Measurements from ENCODE around the gene MCTP1.

MCTP1 gene

DNA sequence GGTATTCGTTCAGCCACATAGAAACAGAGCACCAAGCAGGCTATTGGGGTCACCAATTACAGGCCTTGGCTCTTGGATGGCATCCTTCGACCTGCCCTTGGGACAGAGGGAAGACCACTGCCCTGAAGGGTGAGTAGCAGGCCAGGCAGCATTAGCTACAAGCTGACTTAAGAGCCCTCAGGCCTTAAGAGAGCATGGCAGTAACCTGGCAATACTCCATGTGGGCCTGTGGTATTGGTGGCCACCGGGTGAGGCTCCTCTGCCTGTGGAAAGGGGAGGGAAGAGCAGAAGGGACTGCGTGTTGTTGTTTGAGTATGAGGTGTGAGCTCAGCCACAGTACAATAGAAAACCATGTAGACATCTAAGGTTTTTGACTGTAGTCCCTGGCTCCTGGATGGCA is 170.6 kb downstream of the MCTP1 start:
- DNase-seq (ENCODE audit: low spot score) = no peak

DNA sequence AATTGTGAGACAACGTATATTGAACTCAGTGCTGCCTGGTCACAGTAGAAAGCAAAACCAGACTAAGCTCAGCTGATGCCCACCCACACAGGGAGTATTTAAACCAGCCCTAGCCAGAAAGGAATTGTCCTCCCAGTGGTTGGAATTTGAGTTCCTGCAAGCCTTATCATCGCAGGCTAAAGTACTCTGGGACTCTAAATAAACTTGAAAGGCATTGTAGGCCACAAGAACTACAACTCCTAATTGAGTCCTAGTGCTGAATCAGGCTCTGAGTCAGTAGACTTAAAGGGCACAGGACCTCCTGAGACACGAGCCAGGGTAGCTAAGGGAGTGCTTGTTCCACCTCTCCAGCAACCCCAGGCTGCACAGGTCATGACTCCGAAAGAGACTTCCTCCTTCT is 171.4 kb downstream of the MCTP1 start:
- DNase-seq (ENCODE audit: low spot score) = no peak

DNA sequence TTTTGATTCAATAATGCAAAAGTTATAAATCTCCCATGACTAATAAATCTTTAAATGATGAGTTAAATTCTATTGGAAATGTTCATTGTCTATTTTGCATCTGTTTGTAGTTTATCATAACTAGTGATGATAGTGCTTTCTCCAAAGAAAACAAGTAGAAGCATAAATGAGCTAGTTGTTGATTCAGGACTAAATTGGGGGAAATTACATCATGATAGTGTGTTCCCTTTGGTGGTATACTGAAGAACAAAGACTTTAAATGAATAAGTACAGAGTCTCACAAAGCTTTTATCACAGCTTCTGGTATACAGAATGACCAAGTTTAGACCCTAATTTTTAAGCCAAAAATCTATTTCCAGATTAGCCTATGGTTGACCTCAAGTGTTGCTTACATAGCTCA is 173.8 kb downstream of the MCTP1 start:
- no peak for DNase-seq (ENCODE audit: low spot score)

DNA sequence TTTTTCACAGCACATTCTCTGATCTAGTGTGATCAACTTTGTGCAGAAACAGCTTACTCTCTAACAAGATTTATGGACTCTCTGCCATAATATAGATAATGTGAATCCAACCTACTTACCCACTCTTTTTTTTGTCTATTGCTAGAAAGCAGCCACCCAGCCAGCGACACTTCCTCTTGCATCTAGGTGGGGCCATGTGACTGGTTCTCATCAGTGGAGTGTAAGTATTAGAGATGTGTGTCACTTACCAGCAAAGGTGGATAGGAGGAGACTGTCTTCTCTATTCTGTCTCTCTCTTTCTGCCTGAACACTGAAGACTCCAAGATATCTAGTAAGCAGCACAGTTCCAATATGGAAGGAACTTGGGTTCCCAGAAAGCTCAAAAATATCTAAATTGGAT is 174.8 kb downstream of the MCTP1 start:
- no peak for DNase-seq (ENCODE audit: low spot score)

DNA sequence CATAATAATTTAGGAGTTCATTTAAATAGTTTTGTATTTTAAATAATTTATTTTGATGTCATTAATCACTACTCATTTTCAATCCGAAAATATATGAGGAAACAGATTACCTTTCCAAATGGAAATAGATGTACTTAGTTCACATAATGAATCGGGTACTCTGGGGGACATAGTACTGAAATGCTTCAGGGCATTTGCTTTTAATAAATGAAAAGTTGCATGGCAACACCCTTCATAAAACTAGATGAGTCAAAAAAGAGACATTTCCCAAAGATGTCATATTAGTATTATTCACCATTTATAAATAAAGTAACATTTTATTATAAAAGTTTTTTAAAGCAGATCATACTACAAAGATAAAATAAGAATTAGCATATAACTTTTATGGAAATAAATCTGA is 177.8 kb downstream of the MCTP1 start:
- no peak for DNase-seq (ENCODE audit: low spot score)

DNA sequence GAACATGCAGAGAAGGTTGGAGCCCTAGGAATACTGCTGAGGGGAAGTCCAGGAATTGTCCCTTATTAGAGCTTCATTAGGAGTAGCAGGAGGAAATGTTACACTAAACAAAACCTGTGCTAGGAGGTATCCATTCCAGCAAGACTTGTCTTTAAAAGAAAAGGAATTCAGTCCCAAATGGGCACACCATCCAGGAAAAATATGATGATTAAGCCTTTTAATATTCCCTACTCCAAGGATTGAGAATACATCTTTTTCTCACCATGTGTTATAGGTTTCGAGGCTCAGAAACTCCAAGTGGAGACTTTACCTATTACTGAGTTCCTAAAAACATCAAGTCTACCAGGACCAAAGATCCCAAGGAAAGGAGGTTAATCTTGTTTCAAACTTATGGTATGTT is 179.3 kb downstream of the MCTP1 start:
- DNase-seq (ENCODE audit: low spot score) = no peak

- no peak for DNase-seq (ENCODE audit: low spot score)
Observed at GRCh38 chr5:95102687-95103086, 182.2 kb downstream of the MCTP1 start.

GRCh38 chr5:95102080-95102479 is 182.8 kb downstream of the MCTP1 start:
- DNase-seq (ENCODE audit: low spot score) = no peak

- DNase-seq (ENCODE audit: low spot score) = no peak
Observed at GRCh38 chr5:95100551-95100950, 184.3 kb downstream of the MCTP1 start.

DNA sequence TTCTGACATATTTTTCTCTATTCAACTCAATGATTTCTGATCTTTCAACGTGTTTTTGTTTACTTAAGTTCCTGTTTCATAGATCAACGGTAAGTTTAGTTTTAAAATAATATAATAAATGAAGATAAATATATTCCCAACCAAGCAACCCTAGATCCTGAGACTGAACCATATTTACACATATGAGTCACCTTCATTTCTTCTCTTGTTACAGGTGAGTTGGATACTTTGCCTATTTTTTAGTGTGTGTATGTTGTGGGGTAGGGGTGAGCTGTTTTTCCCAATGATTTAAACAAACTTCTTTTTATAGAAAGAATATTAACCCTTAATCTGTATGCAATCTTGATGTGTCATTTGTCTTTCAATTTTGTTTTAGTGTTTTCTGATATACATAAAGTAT is 186.9 kb downstream of the MCTP1 start:
- DNase-seq (ENCODE audit: low spot score) = no peak

- DNase-seq (ENCODE audit: low spot score) = no peak
Observed at GRCh38 chr5:95093211-95093610, 191.7 kb downstream of the MCTP1 start.

- DNase-seq (ENCODE audit: low spot score) = no peak
Observed at GRCh38 chr5:95090774-95091173, 194.1 kb downstream of the MCTP1 start.

DNA sequence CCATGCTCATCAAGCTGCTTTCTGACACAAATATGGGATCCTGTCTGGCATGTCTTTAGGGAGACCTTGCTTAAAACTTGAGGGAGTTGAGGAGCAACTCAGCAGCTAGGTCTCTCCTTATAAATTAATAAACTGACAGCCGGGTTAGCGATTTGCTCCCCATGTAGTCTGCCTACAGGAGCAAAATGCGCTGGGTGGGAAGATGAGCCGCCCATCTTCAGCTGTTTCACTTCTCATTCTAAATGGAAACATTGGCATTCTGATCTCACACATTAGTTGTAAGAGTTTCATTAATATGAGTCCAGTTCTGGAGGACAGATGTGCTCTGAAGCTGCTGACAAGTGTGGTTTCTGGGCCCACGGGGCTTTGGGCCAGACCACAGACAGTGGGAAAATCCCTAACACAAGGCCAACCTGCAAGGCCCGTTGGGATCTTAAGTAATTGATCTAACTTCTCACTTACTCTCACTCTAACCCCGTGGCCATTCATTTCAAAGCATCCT is 197.0 kb downstream of the MCTP1 start:
- DNase-seq (ENCODE audit: low spot score) = no peak

DNA sequence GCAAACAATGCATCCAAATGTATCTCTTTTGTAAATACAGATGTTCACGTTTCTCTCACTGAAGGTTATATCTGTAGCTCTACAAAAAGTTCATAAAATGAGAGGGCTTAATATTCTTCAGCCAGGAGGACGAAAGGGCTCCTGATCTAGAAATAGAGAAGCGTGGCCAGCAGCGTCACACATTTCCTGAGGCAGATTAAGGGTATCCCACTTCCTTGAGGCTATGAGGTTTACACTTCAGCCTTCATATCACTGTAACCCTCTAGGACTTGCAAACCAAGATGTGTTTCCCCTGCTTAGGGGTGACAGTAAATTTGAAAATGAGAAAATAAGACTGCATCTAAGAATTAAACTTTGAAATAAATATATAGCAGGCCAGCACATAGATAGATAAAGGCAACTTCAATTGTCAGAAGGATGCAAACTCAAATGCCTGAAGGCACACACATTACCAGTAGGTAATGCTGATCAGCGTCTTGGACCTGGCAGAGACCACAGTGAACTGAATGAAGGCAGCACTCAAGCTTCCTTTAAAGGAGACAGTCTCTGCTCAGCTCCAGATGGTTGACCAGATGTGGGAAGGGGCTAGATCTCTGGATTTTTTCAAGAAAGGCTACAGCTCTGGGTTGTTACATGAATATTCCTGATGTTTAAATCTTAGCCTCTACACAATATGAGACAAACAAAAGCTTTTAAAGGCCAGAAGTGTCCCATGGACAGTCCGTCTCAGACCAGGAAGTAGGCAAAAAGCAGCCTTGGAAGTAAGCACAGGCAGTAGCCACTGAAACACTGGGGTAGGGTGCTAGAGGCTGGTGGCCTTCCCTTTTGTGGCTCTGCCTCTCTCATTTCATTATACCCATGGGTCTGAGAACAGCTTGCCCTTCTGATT is 197.7 kb downstream of the MCTP1 start:
- DNase-seq (ENCODE audit: low spot score) = no peak

- DNase-seq (ENCODE audit: low spot score) = no peak
Observed at GRCh38 chr5:95084757-95085156, 200.1 kb downstream of the MCTP1 start.

GRCh38 chr5:95083606-95084005 is 201.3 kb downstream of the MCTP1 start:
- no peak for DNase-seq (ENCODE audit: low spot score)

DNA sequence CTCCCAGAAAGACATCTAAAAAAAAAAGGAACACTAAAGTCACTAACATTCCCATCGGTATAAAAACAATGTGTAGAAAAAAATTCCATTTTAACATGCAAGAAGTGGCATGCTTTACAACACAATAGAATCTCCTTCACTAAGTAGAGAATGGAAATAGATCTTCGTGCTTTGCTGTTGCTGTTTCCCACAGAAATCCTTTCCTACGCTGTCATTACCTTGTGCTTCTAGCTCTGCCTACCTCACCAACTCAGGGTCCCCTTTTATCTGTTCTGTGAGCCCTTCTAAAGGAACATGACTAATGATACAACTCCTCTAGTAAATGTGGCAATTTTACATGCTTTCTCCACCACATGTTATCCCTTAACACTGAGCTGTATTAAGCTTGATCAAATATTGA is 202.9 kb downstream of the MCTP1 start:
- DNase-seq (ENCODE audit: low spot score) = no peak

GRCh38 chr5:95081500-95081960 is 203.4 kb downstream of the MCTP1 start:
- DNase-seq (ENCODE audit: low spot score) = no peak

DNA sequence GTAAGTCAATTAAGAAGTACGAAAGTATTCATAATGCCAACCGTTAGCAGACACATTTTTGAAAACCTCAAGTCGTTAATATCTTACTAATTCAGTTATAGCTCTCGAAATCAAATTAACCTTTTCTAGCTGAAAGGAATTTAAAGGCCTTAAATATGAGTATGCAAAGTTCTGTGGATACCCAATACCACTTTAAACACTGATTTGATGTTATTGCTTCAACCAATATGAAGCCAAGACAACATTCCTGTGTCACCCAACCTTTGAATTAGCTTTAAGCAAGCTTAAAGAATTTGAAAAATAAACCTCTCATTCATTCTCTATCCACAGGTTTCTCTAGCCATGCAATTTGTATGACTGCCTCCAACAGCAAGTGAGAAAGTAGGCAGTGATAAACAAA is 204.5 kb downstream of the MCTP1 start:
- DNase-seq (ENCODE audit: low spot score) = no peak

DNA sequence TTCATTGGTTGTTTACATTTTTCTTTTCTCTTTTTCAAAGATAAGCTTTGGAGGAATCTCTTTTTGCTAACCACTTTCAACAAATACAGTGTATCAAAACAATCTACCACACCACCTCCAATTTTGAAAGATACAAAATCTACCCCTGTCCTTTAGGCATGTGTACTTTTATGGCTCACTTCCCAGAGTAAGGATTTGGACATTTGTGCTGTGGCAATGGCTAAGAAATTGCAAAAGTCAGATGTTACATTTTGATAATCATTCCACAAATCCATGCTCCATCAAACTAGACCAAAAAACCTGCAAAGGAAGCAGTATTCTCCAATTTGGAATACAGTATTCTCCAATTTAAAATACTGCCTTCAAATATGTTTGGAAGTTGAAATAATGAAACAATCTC is 204.9 kb downstream of the MCTP1 start:
- no peak for DNase-seq (ENCODE audit: low spot score)

DNA sequence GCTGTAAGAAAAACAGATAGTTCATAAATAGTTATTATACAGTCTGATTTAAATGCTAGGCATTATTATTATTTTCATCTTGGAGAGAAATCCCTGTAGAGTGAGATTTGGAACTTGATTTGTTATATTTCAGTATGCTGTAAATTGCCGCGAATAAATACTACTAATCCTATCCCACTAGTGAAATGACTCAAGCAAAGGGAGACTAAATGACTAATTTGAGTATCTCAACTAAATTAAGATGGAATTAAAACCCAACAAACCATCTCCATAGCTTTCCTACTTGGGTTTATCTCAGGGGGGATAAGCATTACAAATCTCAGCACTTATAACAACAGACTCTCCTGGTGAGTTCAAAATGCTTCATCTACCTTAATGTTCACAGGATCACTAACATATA is 206.0 kb downstream of the MCTP1 start:
- DNase-seq (ENCODE audit: low spot score) = no peak

DNA sequence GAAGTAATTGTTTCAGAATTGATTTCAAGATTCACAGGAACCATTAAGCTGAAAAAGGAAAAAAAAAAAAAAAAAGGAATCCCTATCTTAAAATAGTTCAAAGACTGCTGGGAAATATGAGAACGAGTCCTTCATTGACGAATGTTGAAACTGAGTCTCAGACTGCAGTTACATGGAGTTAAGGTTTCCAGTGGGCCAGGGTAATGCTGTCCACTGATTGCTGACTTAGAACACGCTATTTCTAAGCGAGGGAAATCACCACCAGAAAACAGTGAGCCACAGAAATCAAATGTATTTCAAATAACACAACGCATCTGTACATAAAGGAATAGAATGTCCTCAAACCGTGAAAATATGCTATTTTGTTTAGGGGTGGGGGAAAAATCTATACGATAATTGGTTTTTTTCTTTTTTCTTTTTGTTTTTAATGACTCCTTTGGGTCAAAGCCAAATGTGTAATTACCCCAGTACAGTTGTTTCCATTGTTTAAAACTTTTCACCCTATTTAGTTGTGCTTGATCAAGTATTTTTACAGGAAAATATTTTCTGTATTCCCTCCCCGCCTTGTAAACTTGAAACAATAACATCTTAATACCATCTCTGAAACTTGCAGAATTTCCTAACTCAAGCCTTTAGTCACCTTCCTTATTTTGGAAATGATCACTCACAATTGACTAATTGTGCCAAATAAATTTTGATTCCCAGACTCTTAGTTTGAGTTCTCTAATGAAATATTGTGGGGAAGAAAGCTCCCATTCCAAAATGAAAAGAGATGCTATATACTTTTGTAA is 208.3 kb downstream of the MCTP1 start:
- no peak for DNase-seq (ENCODE audit: low spot score)

- no peak for DNase-seq (ENCODE audit: low spot score)
Observed at GRCh38 chr5:95075111-95075510, 209.8 kb downstream of the MCTP1 start.

Measured in ecto neural progenitor cell (in vitro differentiated cells).